MCF 10A (cell line): ENCODE measurements around the gene SVIL. TPM values are rescaled to one million over a fixed set of nuclear protein-coding genes. Genes with fewer than 3 reads are reported as not detected.

Source experiments
- BruUV-seq: library from RNA; stranded (reverse); fragments of 400-500 nt; replicated peaks from 2 replicates; lab custom pipeline; 2021; lab: Mats Ljungman, UMichigan
- CTCF ChIA-PET: fragments of 300-600 bp; sonication (Branson Sonifier 250); formaldehyde crosslinking; extraction: SDS; loops from one replicate; lab custom pipeline; 2021; ENCODE audit warnings: antibody characterized with exemption, inconsistent platforms; lab: Yijun Ruan, JAX
- POLR2A ChIA-PET: fragments of 300-600, 350-650 bp; sonication (Branson Sonifier 250); formaldehyde crosslinking; extraction: SDS; loops from one replicate; lab custom pipeline; 2020; ENCODE audit warnings: antibody characterized with exemption, inconsistent platforms; lab: Yijun Ruan, JAX
- DNase-seq: peaks from one replicate; pipeline ENCODE4 v3.0.0-alpha.2; 2018; ENCODE audit not compliant: unreplicated experiment
- H3K27ac Mint-ChIP-seq: one replicate; pipeline ENCODE4 v1.8.0; 2022; ENCODE audit warnings: mild to moderate bottlenecking, low read depth, mixed read lengths; ENCODE audit not compliant: unreplicated experiment
- H3K27me3 Mint-ChIP-seq: one replicate; pipeline ENCODE4 v1.8.0; 2022; ENCODE audit warnings: mixed read lengths; ENCODE audit not compliant: insufficient read depth, unreplicated experiment
- H3K36me3 Mint-ChIP-seq: one replicate; pipeline ENCODE4 v1.8.0; 2022; ENCODE audit warnings: mild to moderate bottlenecking, moderate library complexity, mixed read lengths; ENCODE audit not compliant: insufficient read depth, unreplicated experiment
- H3K4me1 Mint-ChIP-seq: one replicate; pipeline ENCODE4 v1.8.0; 2022; ENCODE audit warnings: mixed read lengths; ENCODE audit not compliant: insufficient read depth, unreplicated experiment
- H3K4me3 Mint-ChIP-seq: one replicate; pipeline ENCODE4 v1.8.0; 2022; ENCODE audit warnings: mild to moderate bottlenecking, moderate library complexity, mixed read lengths; ENCODE audit not compliant: unreplicated experiment
- H3K9me3 Mint-ChIP-seq: one replicate; pipeline ENCODE4 v1.8.0; 2022; ENCODE audit warnings: mixed read lengths; ENCODE audit not compliant: unreplicated experiment
- CTCF ChIP-seq: fragments of 200-600 bp; IDR thresholded peaks from one replicate; pipeline ENCODE4 v1.8.0; 2022; ENCODE audit warnings: antibody characterized with exemption, mild to moderate bottlenecking; ENCODE audit not compliant: unreplicated experiment
- intact Hi-C: fragments of 100-400 bp; cut with micrococcal nuclease; formaldehyde crosslinking; loops from 2 replicates; pipeline ENCODE4 v1.14.1; 2022
- total RNA-seq: library from RNA; stranded (reverse); gene quantifications from 2 replicates; pipeline ENCODE4 v1.2.3, GENCODE V29; 2022

Gene SVIL
- total RNA-seq, 1 experiment from 2014 or later = 43.3 TPM

DNA sequence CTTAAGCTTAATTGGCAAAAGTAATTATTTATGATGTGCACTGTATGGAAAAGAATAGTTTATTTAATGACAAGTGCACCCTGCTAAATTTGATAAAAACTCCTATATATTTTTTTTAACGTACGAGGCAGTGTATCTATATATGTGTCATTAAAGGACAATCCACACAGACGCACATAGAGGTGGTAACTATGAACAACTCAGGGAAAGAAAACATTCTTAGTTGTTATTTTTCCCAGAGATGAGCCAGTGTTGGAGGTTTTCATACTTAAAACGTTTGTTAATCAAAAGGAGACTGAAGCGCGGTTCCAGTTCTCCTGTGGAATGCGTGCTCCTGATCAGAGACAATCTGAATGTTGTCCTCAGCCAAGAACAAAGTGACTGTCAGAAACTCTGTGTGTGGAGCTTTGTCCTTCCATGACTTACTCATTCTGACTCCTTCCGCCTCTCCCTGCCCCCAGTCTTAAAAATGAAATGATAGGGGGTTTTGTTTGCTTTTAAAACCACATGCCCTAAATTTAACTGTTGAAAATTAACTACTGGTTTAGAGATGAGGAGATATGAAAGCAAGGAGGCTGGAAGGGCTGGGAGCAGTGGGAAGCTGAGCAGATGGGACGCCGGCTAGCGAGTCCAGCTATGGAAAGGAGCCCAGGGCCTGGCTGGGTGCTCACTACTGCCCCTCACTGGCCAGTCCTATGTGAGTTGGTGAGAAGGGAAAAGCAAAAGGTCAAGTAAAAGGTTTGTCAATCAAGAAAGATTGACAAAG is 99.6 kb downstream of the SVIL start:
- DNase-seq = no peak
- H3K4me3 Mint-ChIP-seq = peak overlapping the region; percentile 6
- POLR2A ChIA-PET = no interaction called here

GRCh38 chr10:29534590-29534989 is 100.2 kb downstream of the SVIL start:
- no TSS peak for BruUV-seq
- intact Hi-C loops = no loop called here
- peak overlapping the region; percentile 35 for H3K27ac Mint-ChIP-seq
- no peak for TF ChIP-seq CTCF
- H3K9me3 Mint-ChIP-seq = no peaks in the 10 kb centered on the region
- POLR2A ChIA-PET = no interaction called here
- no peak overlapping the region for H3K4me3 Mint-ChIP-seq
- no peaks in the 10 kb centered on the region for H3K27me3 Mint-ChIP-seq
- H3K4me1 Mint-ChIP-seq = peaks cover 12% of the 10 kb centered on the region
- CTCF ChIA-PET = interaction anchor here (0.9 to 1.4 kb wide), 4 partner anchors 10 to 38 kb away, joined by 3 to 6 read pairs (median 3); no protein-coding TSS in a partner anchor
- DNase-seq = no peak
- H3K36me3 Mint-ChIP-seq = peaks cover 39% of the 10 kb centered on the region

More for the DNA sequence above, 99.6 kb downstream of the SVIL start:
- intact Hi-C loops = no loop called here
- TF ChIP-seq CTCF = peak; percentile 47
- H3K27me3 Mint-ChIP-seq = no peaks in the 10 kb centered on the region
- peak overlapping the region; percentile 35 for H3K27ac Mint-ChIP-seq
- H3K9me3 Mint-ChIP-seq = no peaks in the 10 kb centered on the region
- peaks cover 12% of the 10 kb centered on the region for H3K4me1 Mint-ChIP-seq
- H3K36me3 Mint-ChIP-seq = peaks cover 39% of the 10 kb centered on the region
- BruUV-seq = no TSS peak
- CTCF ChIA-PET = interaction anchor here (0.9 to 1.4 kb wide), 4 partner anchors 9 to 39 kb away, joined by 3 to 6 read pairs (median 3); no protein-coding TSS in a partner anchor

- POLR2A ChIA-PET = no interaction called here
- no peak for TF ChIP-seq CTCF
- H3K27ac Mint-ChIP-seq = peak overlapping the region; percentile 35
- H3K4me1 Mint-ChIP-seq = peaks cover 12% of the 10 kb centered on the region
- no peaks in the 10 kb centered on the region for H3K9me3 Mint-ChIP-seq
- no peak overlapping the region for H3K4me3 Mint-ChIP-seq
- BruUV-seq = no TSS peak
- peaks cover 40% of the 10 kb centered on the region for H3K36me3 Mint-ChIP-seq
- no peaks in the 10 kb centered on the region for H3K27me3 Mint-ChIP-seq
- intact Hi-C loops = no loop called here
- DNase-seq = no peak
- CTCF ChIA-PET = interaction anchor here (0.9 to 1.4 kb wide), 2 partner anchors 21 to 37 kb away, joined by 3 read pairs; no protein-coding TSS in a partner anchor
These were observed 101.0 kb downstream of the SVIL start for GRCh38 chr10:29533696-29534285.

DNA sequence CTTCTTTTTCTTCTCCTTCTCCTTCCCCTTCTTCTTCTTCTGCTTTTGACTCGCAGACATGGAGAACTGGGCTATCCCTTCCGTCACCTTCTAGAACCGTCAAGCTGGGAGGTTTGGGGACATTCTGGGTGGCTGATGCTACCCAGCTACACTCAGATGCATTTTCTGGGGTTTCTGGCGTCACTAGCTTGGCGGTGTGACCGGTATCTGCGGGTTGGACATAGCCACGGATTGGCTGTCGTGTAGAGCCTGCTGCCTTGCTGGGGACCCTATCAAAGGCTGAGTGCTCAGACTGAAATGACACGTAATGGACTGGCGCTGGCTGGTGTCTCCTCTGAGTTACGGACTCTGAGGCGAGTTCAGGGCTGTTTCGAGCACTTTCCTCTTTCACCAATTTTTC is 101.7 kb downstream of the SVIL start:
- H3K9me3 Mint-ChIP-seq = no peaks in the 10 kb centered on the region
- no TSS peak for BruUV-seq
- H3K36me3 Mint-ChIP-seq = peaks cover 40% of the 10 kb centered on the region
- intact Hi-C loops = no loop called here
- POLR2A ChIA-PET = no interaction called here
- H3K4me3 Mint-ChIP-seq = no peak overlapping the region
- no peak for DNase-seq
- CTCF ChIA-PET = no interaction called here
- H3K27ac Mint-ChIP-seq = no peak overlapping the region
- no peak for TF ChIP-seq CTCF
- peaks cover 12% of the 10 kb centered on the region for H3K4me1 Mint-ChIP-seq
- no peaks in the 10 kb centered on the region for H3K27me3 Mint-ChIP-seq
